ENCODE data around the gene FAM83G.

GRCh38 chr17:18937981-18938691 lies 66.4 kb downstream of the FAM83G start:
- TF ChIP-seq CTCF (IDR thresholded peaks at IDR 0.05) (no peak), POLR2A (IDR thresholded peaks at IDR 0.05) (no peak)
